Neuronal stem cell (in vitro differentiated cells): ENCODE measurements around the gene CHERP.
A peak's percentile ranks its signal among the peaks of the same experiment; 100 is the strongest.

Experiments
- DNase-seq: peaks from one replicate; pipeline ENCODE4 v3.0.0-alpha.2; 2013; ENCODE audit warnings: low spot score
- H2AFZ ChIP-seq: one replicate; pipeline ENCODE4 v1.6.1; 2013; ENCODE audit warnings: mild to moderate bottlenecking, low read length, inconsistent platforms
- H2AK5ac ChIP-seq: 2 replicates; pipeline ENCODE4 v1.6.1; 2013; ENCODE audit warnings: low read depth, mild to moderate bottlenecking, inconsistent platforms, low read length, moderate library complexity, mixed read lengths
- H2BK120ac ChIP-seq: 2 replicates; pipeline ENCODE4 v1.6.1; 2013; ENCODE audit warnings: low read depth, mild to moderate bottlenecking, inconsistent platforms, low read length, moderate library complexity, mixed read lengths
- H2BK12ac ChIP-seq: one replicate; pipeline ENCODE4 v1.6.1; 2013; ENCODE audit warnings: low read length, inconsistent platforms
- H2BK15ac ChIP-seq: 2 replicates; pipeline ENCODE4 v1.6.1; 2013; ENCODE audit warnings: mild to moderate bottlenecking, low read length, inconsistent platforms, mixed read lengths
- H2BK5ac ChIP-seq: one replicate; pipeline ENCODE4 v1.6.1; 2013; ENCODE audit warnings: inconsistent platforms, mild to moderate bottlenecking, low read length, moderate library complexity
- H3K14ac ChIP-seq: one replicate; pipeline ENCODE4 v1.6.1; 2013; ENCODE audit warnings: low read length, inconsistent platforms
- H3K18ac ChIP-seq: 2 replicates; pipeline ENCODE4 v1.6.1; 2013; ENCODE audit warnings: low read length, inconsistent platforms
- H3K23ac ChIP-seq: 2 replicates; pipeline ENCODE4 v1.6.1; 2013; ENCODE audit warnings: low read depth, mild to moderate bottlenecking, mixed read lengths, low read length, inconsistent platforms; ENCODE audit not compliant: poor library complexity
- H3K27ac ChIP-seq: replicated peaks from 3 replicates; pipeline ENCODE4 v1.5.1; 2013; ENCODE audit warnings: low read length, inconsistent platforms
- H3K27me3 ChIP-seq, 3 experiments: 2 replicates each; pipeline ENCODE4 v1.6.1; 2013; ENCODE audit warnings: low read length in 3 of 3, mild to moderate bottlenecking in 2 of 3, inconsistent platforms in 1 of 3, low read depth in 1 of 3, mixed read lengths in 1 of 3, moderate library complexity in 1 of 3; ENCODE audit not compliant: control insufficient read depth in 3 of 3, insufficient read depth in 3 of 3
- H3K36me3 ChIP-seq, 2 donors: replicated peaks in 1 of 2; 2 replicates each; pipeline ENCODE4 v1.6.1; 2013; ENCODE audit warnings: low read length in 2 of 2; ENCODE audit not compliant: control insufficient read depth in 2 of 2, insufficient read depth in 2 of 2
- H3K4ac ChIP-seq: 2 replicates; pipeline ENCODE4 v1.6.1; 2013; ENCODE audit warnings: inconsistent platforms, mild to moderate bottlenecking, low read length, moderate library complexity
- H3K4me1 ChIP-seq, 2 donors: 1 replicate in 1 of 2; 2 replicates in 1 of 2; pipeline ENCODE4 v1.6.1; 2013; ENCODE audit warnings: low read length in 2 of 2, low read depth in 1 of 2; ENCODE audit not compliant: control insufficient read depth in 2 of 2, insufficient read depth in 1 of 2
- H3K4me2 ChIP-seq: one replicate; pipeline ENCODE4 v1.6.1; 2013; ENCODE audit warnings: mild to moderate bottlenecking, low read length, inconsistent platforms; ENCODE audit not compliant: insufficient read depth, poor library complexity, severe bottlenecking
- H3K4me3 ChIP-seq, 2 donors: 2 replicates each; pipeline ENCODE4 v1.5.1; 2013; ENCODE audit warnings: low read length in 2 of 2, mild to moderate bottlenecking in 2 of 2, inconsistent platforms in 1 of 2, moderate library complexity in 1 of 2
- H3K79me1 ChIP-seq: one replicate; pipeline ENCODE4 v1.6.1; 2013; ENCODE audit warnings: low read depth, mild to moderate bottlenecking, inconsistent platforms, low read length, moderate library complexity
- H3K9ac ChIP-seq: one replicate; pipeline ENCODE4 v1.6.1; 2013; ENCODE audit warnings: mild to moderate bottlenecking, low read depth, low read length, inconsistent platforms; ENCODE audit not compliant: poor library complexity
- H3K9me3 ChIP-seq, 2 donors: replicated peaks in 1 of 2; 2 replicates each; pipeline versions ENCODE3 to v1.6.1; 2013; ENCODE audit warnings: low read length in 2 of 2, mild to moderate bottlenecking in 2 of 2, inconsistent platforms in 1 of 2, low read depth in 1 of 2, mixed read lengths in 1 of 2, moderate library complexity in 1 of 2; ENCODE audit not compliant: control insufficient read depth in 2 of 2, insufficient read depth in 1 of 2
- H4K8ac ChIP-seq: one replicate; pipeline ENCODE4 v1.6.1; 2013; ENCODE audit warnings: low read depth, mild to moderate bottlenecking, inconsistent platforms, low read length, moderate library complexity
- H4K91ac ChIP-seq: one replicate; pipeline ENCODE4 v1.6.1; 2013; ENCODE audit warnings: low read length, low read depth, mild to moderate bottlenecking, inconsistent platforms; ENCODE audit not compliant: poor library complexity
- WGBS, 2 donors: extraction: QIAGEN DNeasy Blood & Tissue Kit; methylation state at CpG; one replicate each; pipeline ENCODE4 v1.1.7; 2013; ENCODE audit warnings: missing lambda C conversion rate in 2 of 2, mixed read lengths in 1 of 2; ENCODE audit not compliant: insufficient read length in 2 of 2, insufficient replicate concordance in 1 of 2; ENCODE audit errors: extremely low coverage in 2 of 2; 5-methylcytosine and 5-hydroxymethylcytosine counted together

The CHERP gene

DNA sequence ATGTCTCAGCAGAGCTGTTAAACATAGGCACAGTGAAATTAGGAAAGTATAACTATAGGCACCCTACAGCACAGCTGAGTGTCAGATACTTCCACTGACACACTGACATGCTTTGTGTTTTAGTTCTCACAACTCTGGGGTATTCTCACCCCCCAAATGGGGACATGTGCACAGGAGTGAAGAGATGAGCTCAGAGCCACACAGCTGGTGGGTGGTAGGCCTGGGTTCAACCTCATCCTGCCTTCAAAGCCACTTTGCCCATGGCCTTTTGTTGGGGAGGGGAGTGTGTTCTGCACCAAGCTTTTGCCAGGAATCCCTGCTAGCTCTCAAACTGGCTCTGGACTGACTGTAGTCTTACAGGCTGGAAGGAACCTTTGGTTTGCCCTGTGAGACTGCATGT lies 31.7 kb upstream of the CHERP start:
- Histone ChIP-seq H3K27me3 (no peaks in the 10 kb centered on the region), H2BK15ac (no peak overlapping the region), H4K91ac (no peak overlapping the region), H3K4me3 (peak overlapping the region in 1 of 2 donors; percentile 81), H2BK12ac (no peak overlapping the region), H3K9me3 (no peaks in the 10 kb centered on the region), H3K27ac (no peak overlapping the region), H3K4me1 (peaks cover 6 to 9% of the 10 kb centered on the region in 2 donors), H3K79me1 (peaks cover 11% of the 10 kb centered on the region), H3K14ac (no peak overlapping the region), H2AK5ac (no peak overlapping the region), H3K23ac (no peak overlapping the region), H2BK5ac (no peak overlapping the region), H3K9ac (no peak overlapping the region), H3K36me3 (peaks cover 24 to 63% of the 10 kb centered on the region in 2 donors), H3K4me2 (no peak overlapping the region), H2AFZ (no peak overlapping the region), H2BK120ac (no peak overlapping the region), H4K8ac (no peak overlapping the region), H3K18ac (no peak overlapping the region), H3K4ac (no peak overlapping the region)
- no peak for DNase-seq

DNA sequence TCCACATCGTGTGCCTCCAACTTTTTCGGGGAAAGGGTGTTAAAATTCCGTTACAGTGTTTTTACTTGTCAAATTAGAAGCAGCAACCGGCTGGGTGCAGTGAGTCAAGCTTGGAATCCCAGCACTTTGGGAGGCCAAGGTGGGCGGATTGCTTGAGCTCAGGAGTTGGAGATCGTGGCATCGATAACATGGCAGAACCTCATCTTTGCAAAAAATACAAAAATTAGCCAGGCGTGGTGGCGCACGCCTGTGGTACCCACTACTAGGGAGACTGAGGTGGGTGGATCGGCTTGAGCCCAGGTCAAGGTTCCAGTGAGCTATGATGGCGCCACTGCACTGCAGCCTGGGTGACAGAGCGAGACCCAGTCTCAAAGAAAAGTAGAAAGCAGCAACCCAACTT lies 31.1 kb upstream of the CHERP start:
- Histone ChIP-seq H3K18ac (no peak overlapping the region), H3K4me2 (peak overlapping the region; percentile 85), H2BK120ac (no peak overlapping the region), H3K4me3 (peak overlapping the region; percentile 81 to 84), H3K9ac (no peak overlapping the region), H3K4me1 (peaks cover 6 to 9% of the 10 kb centered on the region in 2 donors), H3K14ac (no peak overlapping the region), H3K36me3 (peaks cover 21 to 59% of the 10 kb centered on the region in 2 donors), H2BK5ac (no peak overlapping the region), H2BK12ac (no peak overlapping the region), H3K79me1 (peaks cover 11% of the 10 kb centered on the region), H2AFZ (no peak overlapping the region), H2AK5ac (no peak overlapping the region), H3K4ac (no peak overlapping the region), H3K9me3 (no peaks in the 10 kb centered on the region), H4K8ac (no peak overlapping the region), H3K23ac (no peak overlapping the region), H3K27me3 (no peaks in the 10 kb centered on the region), H4K91ac (no peak overlapping the region), H2BK15ac (no peak overlapping the region), H3K27ac (no peak overlapping the region)
- WGBS, 2 donors = no CpG with 5 or more reads among the region's 13 CpGs
- no peak for DNase-seq

DNA sequence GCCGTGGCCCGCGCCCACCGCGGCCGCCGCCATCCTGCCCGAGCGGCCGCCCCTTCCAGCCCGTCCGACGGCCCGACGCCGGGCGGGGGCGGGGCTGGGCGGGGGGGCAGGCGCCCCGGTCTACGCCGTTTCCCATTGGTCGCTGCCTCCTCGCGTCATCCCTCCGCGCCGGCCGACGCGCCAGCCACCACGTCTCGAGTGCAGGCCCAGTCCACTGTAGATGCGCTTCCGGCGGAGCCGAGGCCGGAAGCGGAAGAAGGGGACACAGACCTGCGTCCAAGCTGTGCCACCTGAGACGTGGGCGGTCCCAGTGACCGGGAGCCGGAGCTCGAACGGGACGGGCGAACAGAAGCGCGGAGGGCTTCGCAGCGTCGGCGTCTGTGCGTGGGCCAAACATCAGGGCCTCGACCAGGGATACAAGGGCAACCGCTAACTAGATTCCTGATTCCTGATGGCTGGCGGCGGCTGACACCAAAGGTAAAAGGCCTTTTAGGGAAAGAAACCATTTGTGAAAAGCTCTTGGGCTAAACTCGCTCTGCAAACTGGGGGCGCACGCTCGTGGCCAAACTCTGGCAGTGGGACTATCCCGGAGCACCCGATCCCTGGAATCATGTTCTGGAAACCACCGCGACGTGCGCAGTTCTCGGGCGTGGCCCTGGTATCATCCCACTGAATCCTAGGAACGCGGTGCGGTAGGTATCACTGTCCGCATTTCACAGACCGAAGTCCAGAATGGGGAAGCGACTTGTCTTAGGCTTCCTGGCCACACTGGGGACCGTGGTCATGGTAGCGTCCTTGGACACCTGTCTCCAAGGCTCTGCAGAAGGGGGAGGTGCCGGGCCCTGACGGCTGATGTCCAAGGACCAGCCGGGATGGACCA lies 30.3 kb upstream of the CHERP start, which contains the start of gene SLC35E1:
Gene SLC35E1, minus strand, starts transcription at position 84 of the 880 bp plus-strand sequence. Its CDS starts 51 bp downstream, at position 33.
- peak; percentile 96 for DNase-seq
- Histone ChIP-seq H3K4me1 (peaks cover 6 to 9% of the 10 kb centered on the region in 2 donors), H3K79me1 (peaks cover 17% of the 10 kb centered on the region), H3K27ac (peak within 1 kb of the TSS; percentile 87), H3K18ac (peak within 1 kb of the TSS; percentile 94), H3K4me2 (peak within 1 kb of the TSS; percentile 85), H2AFZ (peak within 1 kb of the TSS; percentile 97), H3K4me3 (peak within 1 kb of the TSS; percentile 81 to 100), H3K23ac (peak within 1 kb of the TSS; percentile 92), H2BK120ac (no peak within 1 kb of the TSS), H2BK15ac (peak within 1 kb of the TSS; percentile 38), H3K27me3 (no peaks in the 10 kb centered on the region), H3K4ac (no peak within 1 kb of the TSS), H2BK12ac (peak within 1 kb of the TSS; percentile 63), H3K9ac (peak within 1 kb of the TSS; percentile 98), H4K91ac (peak within 1 kb of the TSS; percentile 26), H3K14ac (peak within 1 kb of the TSS; percentile 84), H2AK5ac (peak within 1 kb of the TSS; percentile 76), H3K36me3 (peaks cover 23 to 59% of the 10 kb centered on the region in 2 donors), H4K8ac (peak within 1 kb of the TSS; percentile 85), H3K9me3 (no peaks in the 10 kb centered on the region), H2BK5ac (peak within 1 kb of the TSS; percentile 79)
- no CpG with 5 or more reads among the region's 83 CpGs for WGBS, 2 donors

DNA sequence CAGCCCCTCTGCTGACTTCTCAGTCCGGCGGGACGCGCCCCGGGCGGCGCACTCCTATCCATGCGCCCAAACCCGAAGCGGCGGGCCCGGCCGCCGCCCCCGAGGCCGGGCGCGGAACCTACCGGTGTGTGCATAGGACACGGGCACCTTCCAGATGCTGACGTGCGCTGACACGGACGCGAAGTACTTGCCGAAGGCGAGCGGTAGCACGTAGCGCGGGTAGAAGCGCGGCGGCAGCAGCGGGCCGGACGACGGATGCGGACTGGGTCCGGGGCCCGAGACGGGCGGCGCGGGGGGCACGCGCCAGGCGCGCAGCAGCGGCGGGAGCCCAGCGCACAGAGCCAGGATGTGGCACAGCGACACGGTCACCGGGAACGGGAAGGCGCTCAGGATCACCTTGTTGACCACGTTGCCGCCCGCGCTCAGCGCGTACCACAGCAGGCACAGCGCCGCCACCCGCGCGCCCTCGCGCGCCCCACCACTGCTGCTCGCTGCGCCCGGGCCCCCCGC lies 29.6 kb upstream of the CHERP start:
- Histone ChIP-seq H3K4me1 (peaks cover 6 to 9% of the 10 kb centered on the region in 2 donors), H3K4me2 (peak overlapping the region; percentile 84), H3K9ac (peak overlapping the region; percentile 98), H3K36me3 (peaks cover 22 to 61% of the 10 kb centered on the region in 2 donors), H2BK120ac (no peak overlapping the region), H2AK5ac (no peak overlapping the region), H3K14ac (peak overlapping the region; percentile 84), H4K91ac (no peak overlapping the region), H2BK12ac (peak overlapping the region; percentile 63), H3K4me3 (peak overlapping the region; percentile 81 to 100), H4K8ac (peak overlapping the region; percentile 85), H2AFZ (peak overlapping the region; percentile 97), H2BK15ac (peak overlapping the region; percentile 38), H3K79me1 (peaks cover 17% of the 10 kb centered on the region), H3K27me3 (no peaks in the 10 kb centered on the region), H3K9me3 (no peaks in the 10 kb centered on the region), H3K23ac (peak overlapping the region; percentile 92), H2BK5ac (peak overlapping the region; percentile 79), H3K18ac (peak overlapping the region; percentile 94), H3K4ac (no peak overlapping the region), H3K27ac (peak overlapping the region; percentile 21)
- no CpG with 5 or more reads among the region's 75 CpGs for WGBS, 2 donors
- peak; percentile 24 for DNase-seq
